GM12878 (cell line): ENCODE results near the gene AQP3. TPM values are rescaled to one million over a fixed set of nuclear protein-coding genes. Genes with fewer than 3 reads are reported as not detected.

Experiments
- ATAC-seq: fragments of 200-7000 bp; cut with Tn5 transposase; 3 replicates; pipeline ENCODE4 v1.9.1; 2020; ENCODE audit warnings: mild to moderate bottlenecking, moderate library complexity
- BruUV-seq: library from RNA; stranded (reverse); fragments of 400-500 nt; replicated peaks from 2 replicates; lab custom pipeline; 2021; lab: Mats Ljungman, UMichigan
- CTCF ChIA-PET: fragments of 300-600 bp; sonication (Branson Sonifier 250); formaldehyde crosslinking; extraction: SDS; loops from one replicate; lab custom pipeline; 2021; ENCODE audit warnings: inconsistent platforms; lab: Yijun Ruan, JAX
- POLR2A ChIA-PET: fragments of 350-600 bp; formaldehyde crosslinking; extraction: SDS; loops from one replicate; lab custom pipeline; 2021; ENCODE audit warnings: inconsistent platforms; lab: Charles Lee
- RAD21 ChIA-PET: fragments of 300-600 bp; sonication (Branson Sonifier 250); formaldehyde crosslinking; loops from one replicate; lab custom pipeline; 2023; ENCODE audit warnings: antibody characterized with exemption; ENCODE audit not compliant: unreplicated experiment; lab: Charles Lee
- SMC1A ChIA-PET: fragments of 300-600 bp; sonication (Branson Sonifier 250); formaldehyde crosslinking; loops from one replicate; lab custom pipeline; 2023; ENCODE audit not compliant: unreplicated experiment, uncharacterized antibody; lab: Charles Lee
- DNase-seq: peaks from one replicate; pipeline ENCODE4 v3.0.0-alpha.2; 2011; ENCODE audit warnings: low read depth, low spot score
- FAIRE-seq: peaks from 3 replicates; lab custom pipeline; 2011; peaks lifted over from hg19 to GRCh38; lab: Jason Lieb, UNC
- H2AFZ ChIP-seq: 2 replicates; pipeline ENCODE4 v1.6.0; 2011; ENCODE audit warnings: low read depth, low read length, control low read depth; ENCODE audit not compliant: control insufficient read depth
- H3K27ac ChIP-seq: 2 replicates; pipeline ENCODE4 v1.5.1; 2011; ENCODE audit warnings: control low read depth; ENCODE audit not compliant: control insufficient read depth, insufficient read depth
- H3K27me3 ChIP-seq, 2 experiments: replicated peaks in 1 of 2; 2 replicates each; pipeline versions ENCODE4 v1.6.0 to v1.6.1; 2011; ENCODE audit warnings: low read length in 1 of 2; ENCODE audit not compliant: control insufficient read depth in 2 of 2, insufficient read depth in 2 of 2
- H3K36me3 ChIP-seq, 2 experiments: 2 replicates each; pipeline ENCODE4 v1.5.1; 2011; ENCODE audit warnings: low read length in 1 of 2; ENCODE audit not compliant: control insufficient read depth in 2 of 2, insufficient read depth in 2 of 2
- H3K4me1 ChIP-seq: 2 replicates; pipeline ENCODE4 v1.6.1; 2011; ENCODE audit warnings: mild to moderate bottlenecking, low read length, moderate library complexity, mixed read lengths; ENCODE audit not compliant: control insufficient read depth, insufficient read depth
- H3K4me2 ChIP-seq: 2 replicates; pipeline ENCODE4 v1.6.0; 2011; ENCODE audit warnings: control low read depth; ENCODE audit not compliant: control insufficient read depth, insufficient read depth
- H3K4me3 ChIP-seq: fragments of 200-600 bp; sonication (generic); 2 replicates; pipeline ENCODE4 v1.5.1; 2016
- H3K79me2 ChIP-seq: 2 replicates; pipeline ENCODE4 v1.6.0; 2011; ENCODE audit warnings: low read length; ENCODE audit not compliant: control insufficient read depth, insufficient read depth
- H3K9ac ChIP-seq: 2 replicates; pipeline ENCODE4 v1.8.0; 2011; ENCODE audit warnings: low read length, control low read depth, mixed read lengths; ENCODE audit not compliant: control insufficient read depth, insufficient read depth
- H3K9me3 ChIP-seq: replicated peaks from 3 replicates; pipeline ENCODE4 v1.5.1; 2011; ENCODE audit warnings: mild to moderate bottlenecking, low read length; ENCODE audit not compliant: control insufficient read depth, insufficient read depth
- H4K20me1 ChIP-seq: 2 replicates; pipeline ENCODE4 v1.6.0; 2011; ENCODE audit not compliant: control insufficient read depth, insufficient read depth
- MEF2A ChIP-seq: IDR thresholded peaks from 2 replicates; pipeline ENCODE4 v1.6.1; 2011; ENCODE audit warnings: low read depth, mild to moderate bottlenecking, low read length, moderate library complexity; ENCODE audit not compliant: insufficient read depth
- WGBS: methylation state at CpG from one replicate; pipeline ENCODE4 v1.1.6; 2016; ENCODE audit warnings: low lambda C conversion rate; ENCODE audit not compliant: insufficient replicate concordance, insufficient coverage; ENCODE audit errors: missing lambda C conversion rate; 5-methylcytosine and 5-hydroxymethylcytosine counted together
- in situ Hi-C: fragments of 300-500 bp; cut with MboI; formaldehyde crosslinking; loops from 9 replicates; pipeline ENCODE4 v1.14.3; 2018; ENCODE audit warnings: mixed read lengths
- intact Hi-C: fragments of 100-400 bp; cut with micrococcal nuclease; formaldehyde crosslinking; loops from one replicate; pipeline ENCODE4 v1.14.2; 2022; ENCODE audit not compliant: unreplicated experiment
- polyA plus RNA-seq, 11 experiments: library from polyadenylated mRNA; depleted of rRNA in 4 of 11; unstranded in 6 of 11; stranded (reverse) in 5 of 11; fragments of >200 nt; fragmentation: Nextera tagmentation in 4 of 11; fragmentation: Illumina TruSeq in 1 of 11; extraction: Ambion mirVana in 4 of 11; extraction: Trizol in 1 of 11; gene quantifications; 1 replicate in 1 of 11; 2 replicates in 10 of 11; pipeline versions ENCODE4 v1.2.1 to v1.2.3, GENCODE V29; 2011 to 2016; ENCODE audit warnings: inconsistent platforms in 2 of 11, missing spikeins in 2 of 11, low read depth in 1 of 11
- total RNA-seq, 4 experiments: library from RNA; depleted of rRNA in 3 of 4; stranded (reverse); fragments of >200 nt in 3 of 4; fragmentation: Illumina TruSeq in 1 of 4; extraction: Trizol in 1 of 4; gene quantifications; 2 replicates each; pipeline versions ENCODE4 v1.2.1 to v1.2.3, GENCODE V29; 2013 to 2021
- TF ChIP-seq, protein P1 (sequence below): fragments of 450-650 bp; formaldehyde crosslinking; IDR thresholded peaks from 2 replicates; pipeline ENCODE4 v1.5.0; 2022; ENCODE audit warnings: mild to moderate bottlenecking, missing genetic modification characterization

Gene AQP3
- total and polyA plus RNA-seq, 10 of the 15 experiments (the other 5 are each of a cell fraction or from before 2014, with no cell fraction given) = 0.60 to 11.8 (median 4.5) TPM

DNA sequence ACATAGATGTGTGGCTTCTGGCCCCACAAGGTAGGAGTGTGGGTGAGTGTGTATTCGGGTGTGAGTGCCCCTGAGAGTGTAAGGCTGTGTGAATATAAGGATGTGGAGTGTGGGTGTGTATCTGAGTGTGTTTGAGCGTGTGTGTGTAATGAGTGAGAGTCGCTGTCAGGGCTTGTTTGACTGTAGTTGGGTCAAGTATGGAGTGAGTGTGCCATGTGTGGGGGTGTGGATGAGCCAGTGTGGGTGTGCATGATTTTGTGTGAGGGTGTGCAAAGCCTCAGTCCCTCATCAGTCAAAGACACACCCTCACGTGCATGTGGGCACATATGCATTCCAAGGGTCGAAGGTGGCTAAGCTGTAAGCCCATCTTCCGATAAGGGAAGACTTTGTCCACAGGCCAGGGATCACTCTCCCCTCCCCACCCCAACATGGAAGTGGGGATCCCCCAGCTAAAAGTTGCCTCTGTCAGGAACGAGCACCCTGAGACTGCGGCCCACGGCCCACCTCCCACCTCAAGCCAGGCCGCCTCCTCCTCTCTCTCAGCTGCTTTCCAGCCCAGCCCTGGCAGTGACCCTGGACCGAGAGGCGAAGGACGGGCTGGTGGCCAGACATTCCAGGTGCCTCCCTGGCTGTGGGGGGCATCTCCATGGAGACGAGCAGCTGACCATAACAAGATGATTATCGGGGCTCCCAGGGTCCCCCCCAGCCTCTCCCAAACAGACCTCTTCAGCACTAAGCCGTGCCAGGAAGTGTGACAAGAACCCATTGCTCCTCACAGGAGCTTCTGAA is 12.9 kb downstream of the AQP3 start (continued):
- no peak for TF ChIP-seq MEF2A

- ATAC-seq (no peak), FAIRE-seq (no peak), DNase-seq (no peak)
- RAD21 ChIA-PET = interaction anchor here (0.7 to 1.0 kb wide), 2 partner anchors 18 to 19 kb away, joined by 3 read pairs; no protein-coding TSS in a partner anchor
- BruUV-seq = no TSS peak
- POLR2A ChIA-PET = no interaction called here
- Histone ChIP-seq H3K27ac (no peak overlapping the region), H3K79me2 (no peaks in the 10 kb centered on the region), H4K20me1 (no peaks in the 10 kb centered on the region), H3K27me3 (peaks cover 0 to 6% of the 10 kb centered on the region in 2 experiments; a peak in 2 of 4 replicates), H3K4me1 (no peaks in the 10 kb centered on the region; the same call in 1 of the 2 replicates), H2AFZ (no peak overlapping the region), H3K4me3 (no peak overlapping the region), H3K9ac (no peak overlapping the region)
- intact Hi-C loops = no loop called here
- 42% methylated on average over 8 of the region's 8 CpGs for WGBS
- SMC1A ChIA-PET = interaction anchor here (1.3 kb wide), 1 partner anchor 18 kb away, joined by 3 read pairs; no protein-coding TSS in a partner anchor
- TF ChIP-seq, protein P1, sequence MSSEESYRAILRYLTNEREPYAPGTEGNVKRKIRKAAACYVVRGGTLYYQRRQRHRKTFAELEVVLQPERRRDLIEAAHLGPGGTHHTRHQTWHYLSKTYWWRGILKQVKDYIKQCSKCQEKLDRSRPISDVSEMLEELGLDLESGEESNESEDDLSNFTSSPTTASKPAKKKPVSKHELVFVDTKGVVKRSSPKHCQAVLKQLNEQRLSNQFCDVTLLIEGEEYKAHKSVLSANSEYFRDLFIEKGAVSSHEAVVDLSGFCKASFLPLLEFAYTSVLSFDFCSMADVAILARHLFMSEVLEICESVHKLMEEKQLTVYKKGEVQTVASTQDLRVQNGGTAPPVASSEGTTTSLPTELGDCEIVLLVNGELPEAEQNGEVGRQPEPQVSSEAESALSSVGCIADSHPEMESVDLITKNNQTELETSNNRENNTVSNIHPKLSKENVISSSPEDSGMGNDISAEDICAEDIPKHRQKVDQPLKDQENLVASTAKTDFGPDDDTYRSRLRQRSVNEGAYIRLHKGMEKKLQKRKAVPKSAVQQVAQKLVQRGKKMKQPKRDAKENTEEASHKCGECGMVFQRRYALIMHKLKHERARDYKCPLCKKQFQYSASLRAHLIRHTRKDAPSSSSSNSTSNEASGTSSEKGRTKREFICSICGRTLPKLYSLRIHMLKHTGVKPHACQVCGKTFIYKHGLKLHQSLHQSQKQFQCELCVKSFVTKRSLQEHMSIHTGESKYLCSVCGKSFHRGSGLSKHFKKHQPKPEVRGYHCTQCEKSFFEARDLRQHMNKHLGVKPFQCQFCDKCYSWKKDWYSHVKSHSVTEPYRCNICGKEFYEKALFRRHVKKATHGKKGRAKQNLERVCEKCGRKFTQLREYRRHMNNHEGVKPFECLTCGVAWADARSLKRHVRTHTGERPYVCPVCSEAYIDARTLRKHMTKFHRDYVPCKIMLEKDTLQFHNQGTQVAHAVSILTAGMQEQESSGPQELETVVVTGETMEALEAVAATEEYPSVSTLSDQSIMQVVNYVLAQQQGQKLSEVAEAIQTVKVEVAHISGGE = no peak
- TF ChIP-seq, all 136 proteins: peak for 0
- Histone ChIP-seq H3K36me3 (no peaks in the 10 kb centered on the region), H3K4me2 (no peak overlapping the region), H3K9me3 (no peaks in the 10 kb centered on the region)
- in situ Hi-C loops = no loop called here
- CTCF ChIA-PET = interaction anchor here (0.9 to 1.8 kb wide), 6 partner anchors 14 to 60 kb away, joined by 3 to 8 read pairs (median 4); partner anchors contain the start of gene AQP3
These were observed 13.5 kb downstream of the AQP3 start for GRCh38 chr9:33433871-33434270.
